Stimulated activated CD8-positive, alpha-beta memory T cell treated with anti-CD3 and anti-CD28 coated beads, Interleukin-15, amount 100 ng/mL, for 1 hour (primary cell): Measurements from ENCODE around the gene SLC36A1.

ENCODE experiments used
- DNase-seq: peaks from one replicate; pipeline ENCODE4 v3.0.0-alpha.2; 2020; ENCODE audit warnings: low read depth

Gene SLC36A1

GRCh38 chr5:151534350-151534749, 86.9 kb downstream of the SLC36A1 start:
- no peak for DNase-seq

- no peak for DNase-seq
These were observed 89.6 kb downstream of the SLC36A1 start for GRCh38 chr5:151537044-151537443.

GRCh38 chr5:151541571-151541970, 94.2 kb downstream of the SLC36A1 start:
- DNase-seq = no peak
